NB4 (cell line): ENCODE data around the gene SLC12A7.
A peak's percentile ranks its signal among the peaks of the same experiment; 100 is the strongest.

ENCODE experiments used
- POLR2A ChIP-seq: IDR thresholded peaks from 2 replicates; pipeline ENCODE4 v1.6.1; 2011; ENCODE audit warnings: mild to moderate bottlenecking; ENCODE audit not compliant: insufficient read length; ENCODE audit errors: extremely low read depth
- TF ChIP-seq, protein P1 (sequence below): IDR thresholded peaks from one replicate; pipeline ENCODE4 v1.5.1; 2012; ENCODE audit warnings: low read depth, low read length
- TF ChIP-seq, protein P2 (sequence below): IDR thresholded peaks from 2 replicates; pipeline ENCODE4 v1.6.1; 2011; ENCODE audit warnings: low read depth, low read length

DNA sequence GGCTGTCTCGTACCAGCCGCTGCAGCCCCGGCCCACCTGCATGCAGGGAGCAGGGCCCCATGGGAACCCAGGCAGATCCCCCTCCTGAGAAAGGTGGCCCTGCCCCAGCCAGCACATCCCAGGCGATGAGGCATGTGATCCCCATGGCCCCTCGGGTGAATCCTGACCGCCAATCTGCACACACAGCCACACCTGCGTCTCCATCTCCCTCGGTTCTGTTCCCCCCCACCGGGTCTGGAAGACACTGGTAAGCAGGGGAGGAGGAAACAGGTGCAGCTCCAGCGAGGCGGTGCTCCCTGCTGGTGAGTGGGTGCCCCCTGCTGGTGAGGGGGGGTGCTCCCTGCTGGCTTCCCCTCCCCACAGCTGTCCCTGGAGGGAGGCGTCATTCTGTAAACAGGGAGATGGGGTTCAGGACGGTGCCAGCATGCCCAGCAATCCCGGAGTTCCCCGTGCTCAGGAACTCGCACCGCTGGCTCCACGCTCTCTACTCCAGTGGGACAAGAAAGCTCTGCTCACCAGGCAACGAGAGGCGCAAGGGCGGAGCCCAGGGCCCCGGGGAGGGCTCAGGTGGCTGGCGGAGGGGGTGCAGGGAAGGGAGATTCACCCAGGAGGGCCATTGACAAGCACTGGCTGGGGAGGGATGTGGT, 28.4 kb upstream of the SLC12A7 start:
- TF ChIP-seq, protein P1, sequence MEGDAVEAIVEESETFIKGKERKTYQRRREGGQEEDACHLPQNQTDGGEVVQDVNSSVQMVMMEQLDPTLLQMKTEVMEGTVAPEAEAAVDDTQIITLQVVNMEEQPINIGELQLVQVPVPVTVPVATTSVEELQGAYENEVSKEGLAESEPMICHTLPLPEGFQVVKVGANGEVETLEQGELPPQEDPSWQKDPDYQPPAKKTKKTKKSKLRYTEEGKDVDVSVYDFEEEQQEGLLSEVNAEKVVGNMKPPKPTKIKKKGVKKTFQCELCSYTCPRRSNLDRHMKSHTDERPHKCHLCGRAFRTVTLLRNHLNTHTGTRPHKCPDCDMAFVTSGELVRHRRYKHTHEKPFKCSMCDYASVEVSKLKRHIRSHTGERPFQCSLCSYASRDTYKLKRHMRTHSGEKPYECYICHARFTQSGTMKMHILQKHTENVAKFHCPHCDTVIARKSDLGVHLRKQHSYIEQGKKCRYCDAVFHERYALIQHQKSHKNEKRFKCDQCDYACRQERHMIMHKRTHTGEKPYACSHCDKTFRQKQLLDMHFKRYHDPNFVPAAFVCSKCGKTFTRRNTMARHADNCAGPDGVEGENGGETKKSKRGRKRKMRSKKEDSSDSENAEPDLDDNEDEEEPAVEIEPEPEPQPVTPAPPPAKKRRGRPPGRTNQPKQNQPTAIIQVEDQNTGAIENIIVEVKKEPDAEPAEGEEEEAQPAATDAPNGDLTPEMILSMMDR: peak; percentile 87
- TF ChIP-seq POLR2A: no peak
- TF ChIP-seq, protein P2, sequence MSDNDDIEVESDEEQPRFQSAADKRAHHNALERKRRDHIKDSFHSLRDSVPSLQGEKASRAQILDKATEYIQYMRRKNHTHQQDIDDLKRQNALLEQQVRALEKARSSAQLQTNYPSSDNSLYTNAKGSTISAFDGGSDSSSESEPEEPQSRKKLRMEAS: no peak
